Neural progenitor cell (in vitro differentiated cells): ENCODE results near the gene ANO2. TPM values are rescaled to one million over a fixed set of nuclear protein-coding genes. Genes with fewer than 3 reads are reported as not detected.
"Not testable (repeated sequence)": the region's sequence is repeated elsewhere in the genome, so short reads cannot be mapped to it uniquely, and the experiment has no call there.

Source experiments
- DNase-seq: peaks from one replicate; pipeline ENCODE4 v3.0.0-alpha.2; 2016; ENCODE audit warnings: low spot score
- H2AFZ ChIP-seq: fragments of 200-600 bp; sonication (generic); replicated peaks from 2 replicates; pipeline ENCODE4 v1.6.1; 2016; ENCODE audit warnings: antibody characterized with exemption
- H3F3A ChIP-seq: fragments of 200-600 bp; sonication (generic); 2 replicates; pipeline ENCODE4 v1.6.1; 2016; ENCODE audit warnings: antibody characterized with exemption, low read depth
- H3K27ac ChIP-seq: fragments of 200-600 bp; sonication (generic); 2 replicates; pipeline ENCODE4 v1.5.1; 2016; ENCODE audit warnings: mild to moderate bottlenecking
- H3K27me3 ChIP-seq: fragments of 200-600 bp; sonication (generic); 2 replicates; pipeline ENCODE4 v1.6.1; 2016; ENCODE audit warnings: mild to moderate bottlenecking, moderate library complexity
- H3K36me3 ChIP-seq: fragments of 200-600 bp; sonication (generic); 2 replicates; pipeline ENCODE4 v1.5.1; 2016
- H3K4me1 ChIP-seq: fragments of 200-600 bp; sonication (generic); 2 replicates; pipeline ENCODE4 v1.6.1; 2016; ENCODE audit warnings: mixed run types
- H3K4me2 ChIP-seq: fragments of 200-600 bp; sonication (generic); 2 replicates; pipeline ENCODE4 v1.6.1; 2016
- H3K4me3 ChIP-seq: fragments of 200-600 bp; sonication (generic); 2 replicates; pipeline ENCODE4 v1.5.1; 2016
- H3K79me2 ChIP-seq: fragments of 200-600 bp; sonication (generic); 2 replicates; pipeline ENCODE4 v1.6.1; 2016; ENCODE audit warnings: low read depth
- H3K9ac ChIP-seq: fragments of 200-600 bp; sonication (generic); 2 replicates; pipeline ENCODE4 v1.6.1; 2016
- H3K9me3 ChIP-seq: fragments of 200-600 bp; sonication (generic); 2 replicates; pipeline ENCODE4 v1.5.1; 2016; ENCODE audit warnings: low read depth
- H4K20me1 ChIP-seq: fragments of 200-600 bp; sonication (generic); 2 replicates; pipeline ENCODE4 v1.6.1; 2016; ENCODE audit warnings: low read depth
- H3K27ac Mint-ChIP-seq: 3 replicates; pipeline ENCODE4 v1.8.0; 2021; ENCODE audit warnings: mixed read lengths
- H3K27me3 Mint-ChIP-seq: 2 replicates; pipeline ENCODE4 v1.8.0; 2022; ENCODE audit warnings: low read depth, mild to moderate bottlenecking, inconsistent platforms, moderate library complexity, mixed read lengths; ENCODE audit not compliant: insufficient read depth
- H3K36me3 Mint-ChIP-seq: 3 replicates; pipeline ENCODE4 v1.8.0; 2021; ENCODE audit warnings: mixed read lengths
- H3K4me1 Mint-ChIP-seq: 3 replicates; pipeline ENCODE4 v1.8.0; 2021; ENCODE audit warnings: mixed read lengths
- H3K4me3 Mint-ChIP-seq: 3 replicates; pipeline ENCODE4 v1.8.0; 2021; ENCODE audit warnings: mild to moderate bottlenecking, moderate library complexity, mixed read lengths
- H3K9me3 Mint-ChIP-seq: 3 replicates; pipeline ENCODE4 v1.8.0; 2020; ENCODE audit warnings: mixed read lengths
- CTCF ChIP-seq: fragments of 200-600 bp; sonication (generic); IDR thresholded peaks from 2 replicates; pipeline ENCODE4 v1.5.1; 2017; ENCODE audit warnings: antibody characterized with exemption, mild to moderate bottlenecking
- EZH2 ChIP-seq: fragments of 200-600 bp; sonication (generic); IDR thresholded peaks from 2 replicates; pipeline ENCODE4 v1.6.1; 2017; ENCODE audit warnings: antibody characterized with exemption, mild to moderate bottlenecking, moderate library complexity
- EZH2phosphoT487 ChIP-seq: fragments of 200-600 bp; sonication (generic); IDR thresholded peaks from 2 replicates; pipeline ENCODE4 v1.6.1; 2017; ENCODE audit warnings: antibody characterized with exemption
- total RNA-seq: library from RNA; depleted of rRNA; stranded (reverse); fragments of >200 nt; gene quantifications from 2 replicates; pipeline ENCODE4 v1.2.3, GENCODE V29; 2015; ENCODE audit warnings: low replicate concordance

ANO2 gene
- total RNA-seq, 1 donor from 2014 or later, result 4.8 TPM

DNA sequence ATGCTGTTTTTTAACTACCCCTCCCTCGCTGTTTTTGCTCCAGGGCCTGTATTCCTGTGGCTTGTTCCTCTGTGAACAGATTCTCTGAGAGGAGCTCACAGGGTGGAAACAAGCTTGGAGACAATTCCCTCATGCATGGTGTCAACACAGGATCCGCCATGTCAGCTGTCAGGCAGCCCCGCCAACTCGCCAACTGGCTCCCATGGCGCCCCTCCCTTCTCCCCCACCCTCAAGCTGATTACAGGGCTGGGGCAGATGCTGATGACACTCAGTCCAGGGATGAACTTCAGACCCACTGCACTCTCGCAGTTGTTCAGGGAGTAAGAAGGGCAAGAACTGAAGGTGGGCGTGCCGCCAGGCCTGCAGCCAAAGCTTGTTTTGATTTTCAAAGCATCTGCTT is 283.2 kb downstream of the ANO2 start:
- peaks cover 3% of the 10 kb centered on the region for H3K36me3 Mint-ChIP-seq
- no peak for DNase-seq
- TF ChIP-seq EZH2phosphoT487 (no peak), CTCF (no peak), EZH2 (no peak)
- no peaks in the 10 kb centered on the region for H3K27me3 ChIP-seq
- no peaks in the 10 kb centered on the region for H3K9me3 Mint-ChIP-seq
- no peaks in the 10 kb centered on the region for H3K79me2 ChIP-seq
- H3K4me1 ChIP-seq, result no peaks in the 10 kb centered on the region
- peaks cover 5% of the 10 kb centered on the region for H3K27me3 Mint-ChIP-seq
- H4K20me1 ChIP-seq, result no peaks in the 10 kb centered on the region
- H3K9ac ChIP-seq, result no peak overlapping the region
- H3K4me3 ChIP-seq, result no peak overlapping the region
- H3K27ac Mint-ChIP-seq, result no peak overlapping the region
- H3K4me2 ChIP-seq, result no peak overlapping the region
- no peaks in the 10 kb centered on the region for H3K36me3 ChIP-seq
- H2AFZ ChIP-seq, result no peak overlapping the region
- H3K4me1 Mint-ChIP-seq, result peaks cover 3% of the 10 kb centered on the region
- no peak overlapping the region for H3K4me3 Mint-ChIP-seq
- no peaks in the 10 kb centered on the region for H3F3A ChIP-seq
- no peaks in the 10 kb centered on the region for H3K9me3 ChIP-seq
- no peak overlapping the region for H3K27ac ChIP-seq

- Histone ChIP-seq H3K4me3 (no peak overlapping the region), H3F3A (no peaks in the 10 kb centered on the region), H3K27me3 (no peaks in the 10 kb centered on the region), H3K27ac (no peak overlapping the region), H3K4me1 (no peaks in the 10 kb centered on the region), H4K20me1 (no peaks in the 10 kb centered on the region), H3K79me2 (no peaks in the 10 kb centered on the region), H3K9ac (no peak overlapping the region), H3K36me3 (no peaks in the 10 kb centered on the region), H3K9me3 (no peaks in the 10 kb centered on the region), H3K4me2 (no peak overlapping the region), H2AFZ (no peak overlapping the region)
- H3K27me3 Mint-ChIP-seq, result no peaks in the 10 kb centered on the region
- H3K27ac Mint-ChIP-seq, result no peak overlapping the region
- H3K9me3 Mint-ChIP-seq, result no peaks in the 10 kb centered on the region
- H3K4me3 Mint-ChIP-seq, result no peak overlapping the region
- H3K4me1 Mint-ChIP-seq, result peaks cover 3% of the 10 kb centered on the region
- H3K36me3 Mint-ChIP-seq, result peaks cover 3% of the 10 kb centered on the region
- TF ChIP-seq CTCF, result no peak
- no peak for TF ChIP-seq EZH2phosphoT487
- TF ChIP-seq EZH2, result no peak
- no peak for DNase-seq
Measured at GRCh38 chr12:5660238-5660637, 284.8 kb downstream of the ANO2 start.

DNA sequence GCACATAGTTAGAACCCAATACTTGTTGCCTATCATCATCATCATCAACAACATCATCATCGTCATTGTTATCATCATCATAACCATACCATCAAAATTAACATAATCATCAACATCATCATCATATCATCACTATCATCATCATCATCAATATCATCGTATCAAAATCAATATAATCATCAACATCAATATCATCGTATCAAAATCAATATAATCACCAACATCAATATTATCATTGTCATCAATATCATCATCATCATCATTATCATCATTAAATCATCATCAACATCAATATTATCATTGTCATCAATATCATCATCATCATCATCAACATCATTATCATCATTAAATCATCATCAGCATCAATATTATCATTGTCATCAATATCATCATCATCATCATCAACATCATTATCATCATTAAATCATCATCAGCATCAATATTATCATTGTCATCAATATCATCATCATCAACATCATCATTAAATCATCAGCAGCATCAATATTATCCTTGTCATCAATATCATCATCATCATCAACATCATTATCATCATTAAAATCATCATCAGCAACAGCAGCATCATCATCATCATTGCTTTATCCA is 286.6 kb downstream of the ANO2 start:
- H3K27ac Mint-ChIP-seq, H3F3A ChIP-seq, H3K9me3 ChIP-seq, H3K79me2 ChIP-seq, H3K4me1 ChIP-seq, H3K27ac ChIP-seq, H3K4me3 ChIP-seq, H3K27me3 Mint-ChIP-seq, H3K27me3 ChIP-seq, H3K4me3 Mint-ChIP-seq, H3K4me2 ChIP-seq, H3K4me1 Mint-ChIP-seq, H3K9me3 Mint-ChIP-seq, H3K36me3 Mint-ChIP-seq, DNase-seq, H3K9ac ChIP-seq, H3K36me3 ChIP-seq, H2AFZ ChIP-seq, H4K20me1 ChIP-seq: not testable (repeated sequence)

DNA sequence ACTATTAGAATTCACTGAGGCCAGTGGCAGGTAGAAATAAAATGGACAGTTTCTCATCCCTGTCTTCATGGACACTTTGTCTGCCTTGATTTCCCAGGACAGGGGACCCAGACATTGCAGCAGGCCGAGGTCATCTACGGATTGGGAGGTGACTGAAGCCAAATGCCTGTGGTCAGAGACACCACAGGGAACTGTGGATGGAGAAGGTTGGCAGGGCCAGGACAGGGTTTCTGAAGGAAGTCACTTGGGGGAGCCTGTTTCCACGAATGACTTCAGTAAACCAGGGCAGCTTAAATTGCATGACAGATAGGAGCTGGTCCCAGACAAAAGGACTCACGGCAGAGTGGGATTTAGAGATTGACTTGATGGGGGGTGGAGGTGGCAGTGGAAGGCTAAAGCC is 288.2 kb downstream of the ANO2 start:
- TF ChIP-seq EZH2 (no peak), CTCF (no peak), EZH2phosphoT487 (no peak)
- Histone ChIP-seq H3K4me3 (no peak overlapping the region), H4K20me1 (no peaks in the 10 kb centered on the region), H3K9me3 (no peaks in the 10 kb centered on the region), H3K27ac (no peak overlapping the region), H3K4me2 (no peak overlapping the region), H3K4me1 (no peaks in the 10 kb centered on the region), H3K36me3 (no peaks in the 10 kb centered on the region), H2AFZ (no peak overlapping the region), H3K27me3 (no peaks in the 10 kb centered on the region), H3K79me2 (no peaks in the 10 kb centered on the region), H3K9ac (no peak overlapping the region), H3F3A (no peaks in the 10 kb centered on the region)
- Mint-ChIP-seq H3K4me1 (peaks cover 3% of the 10 kb centered on the region), H3K27ac (no peak overlapping the region), H3K36me3 (peaks cover 3% of the 10 kb centered on the region), H3K9me3 (no peaks in the 10 kb centered on the region), H3K4me3 (no peak overlapping the region), H3K27me3 (no peaks in the 10 kb centered on the region)
- DNase-seq, result no peak
